HG02642 (cell line): ENCODE data around the gene CDH3.
A peak's percentile ranks its signal among the peaks of the same experiment; 100 is the strongest.
"Not testable (repeated sequence)": the region's sequence is repeated elsewhere in the genome, so short reads cannot be mapped to it uniquely, and the experiment has no call there.

Experiments used
- ATAC-seq: cut with Tn5 transposase; IDR thresholded peaks from one replicate; pipeline ENCODE4 v1.9.1; 2021; ENCODE audit warnings: mild to moderate bottlenecking; ENCODE audit not compliant: unreplicated experiment, poor library complexity

Gene CDH3

GRCh38 chr16:68698091-68698490 is 53.0 kb downstream of the CDH3 start:
- no peak for ATAC-seq

GRCh38 chr16:68700120-68700519 is 55.0 kb downstream of the CDH3 start:
- ATAC-seq: no peak

DNA sequence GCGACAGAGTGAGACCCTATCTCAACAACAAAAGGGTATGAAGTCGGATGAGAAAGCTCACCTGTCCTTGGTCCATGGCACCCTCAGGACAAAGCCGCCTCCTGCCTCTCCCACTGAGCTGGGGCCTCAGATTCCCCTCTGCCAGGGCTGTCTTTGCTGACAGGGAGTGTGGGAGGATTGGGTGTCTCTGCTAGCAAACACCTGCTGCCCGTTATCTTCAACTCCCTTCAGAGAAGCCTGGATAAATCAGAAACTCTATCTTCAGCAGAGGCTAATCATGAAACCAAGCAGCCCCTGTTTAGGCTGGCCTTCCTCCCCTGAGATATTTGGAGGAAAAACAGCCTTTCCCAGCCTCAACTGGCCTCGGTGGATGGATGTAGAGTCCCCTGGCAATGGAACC is 55.7 kb downstream of the CDH3 start:
- no peak for ATAC-seq

GRCh38 chr16:68704232-68704867 is 59.2 kb downstream of the CDH3 start:
- ATAC-seq: no peak

GRCh38 chr16:68707340-68708152 is 62.4 kb downstream of the CDH3 start:
- no peak for ATAC-seq

DNA sequence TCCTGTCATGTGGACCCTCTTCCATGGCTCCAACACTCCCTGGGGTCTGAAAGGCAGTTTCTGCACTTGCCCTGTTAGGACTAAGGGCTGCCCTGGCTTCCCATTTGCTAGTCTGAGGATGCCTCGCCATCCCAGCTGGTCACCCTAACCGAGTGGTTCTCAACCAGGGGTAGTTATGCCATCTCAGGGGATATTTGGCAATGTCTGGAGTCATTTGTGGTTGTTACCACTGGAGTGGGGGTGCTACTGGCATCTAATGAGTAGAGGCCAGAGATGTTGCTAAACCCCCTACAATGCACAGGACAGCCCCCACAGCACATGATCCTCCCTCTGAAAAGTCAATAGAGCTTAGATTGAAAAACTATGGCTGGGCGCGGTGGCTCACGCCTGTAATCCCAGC is 65.1 kb downstream of the CDH3 start:
- no peak for ATAC-seq

- ATAC-seq: no peak
Measured at GRCh38 chr16:68711421-68712139, 66.5 kb downstream of the CDH3 start.

DNA sequence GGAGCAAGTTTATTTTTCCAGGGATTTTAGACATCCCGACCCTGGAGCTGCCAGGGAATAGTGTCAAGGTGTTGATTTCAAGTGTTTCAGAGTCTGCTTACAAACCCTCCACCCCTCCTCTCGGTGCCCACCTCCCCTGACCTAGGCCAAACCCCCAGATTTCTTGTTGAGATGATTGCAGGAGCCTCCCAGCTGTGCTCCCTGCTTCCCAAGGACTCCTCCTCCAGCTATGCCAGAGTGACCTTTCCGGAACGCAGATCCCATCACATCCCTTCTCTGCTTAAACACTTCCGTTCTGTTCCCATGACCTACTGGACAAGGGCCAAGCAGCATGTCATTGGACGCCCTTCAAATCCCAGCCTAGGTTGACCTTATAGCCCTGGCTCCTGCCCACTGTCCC is 68.3 kb downstream of the CDH3 start:
- ATAC-seq: no peak

DNA sequence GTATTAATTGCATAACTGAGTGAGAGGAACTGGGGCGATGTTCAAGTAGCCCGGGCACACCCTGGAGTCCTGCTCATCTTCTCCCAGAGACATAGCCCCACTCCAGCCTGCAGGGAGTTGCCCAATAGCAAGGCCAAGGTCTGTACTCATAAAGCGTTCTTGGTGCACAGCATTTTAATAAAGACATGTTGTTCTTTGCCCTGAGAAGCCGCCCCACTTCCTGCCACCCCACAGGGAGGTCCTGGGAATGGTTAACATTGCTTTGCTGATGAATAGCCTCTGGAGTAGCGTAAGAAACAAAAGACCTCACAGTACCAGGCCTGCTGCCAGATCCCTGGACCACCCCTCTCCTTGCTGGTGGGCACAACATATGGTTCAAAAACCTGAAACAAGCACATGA is 70.4 kb downstream of the CDH3 start:
- no peak for ATAC-seq

DNA sequence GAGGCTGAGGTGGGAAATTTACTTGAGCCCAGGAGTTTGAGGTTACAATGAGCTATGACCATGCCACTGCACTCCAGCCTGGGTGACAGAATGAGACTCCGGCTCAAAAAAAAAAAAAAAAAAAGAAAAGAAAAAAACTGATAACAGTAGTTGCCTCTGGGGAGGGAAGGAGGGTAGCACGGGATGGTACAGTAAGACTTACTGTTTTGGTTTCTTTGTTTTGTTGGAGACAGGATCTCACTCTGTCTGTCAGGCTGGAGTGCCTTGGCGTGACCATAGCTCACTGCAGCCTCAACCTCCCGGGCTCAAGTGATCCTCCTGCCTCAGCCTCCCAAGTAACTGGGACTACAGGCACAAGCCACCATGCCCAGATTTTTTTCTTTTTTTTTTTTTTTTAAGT is 71.4 kb downstream of the CDH3 start:
- ATAC-seq: not testable (repeated sequence)

DNA sequence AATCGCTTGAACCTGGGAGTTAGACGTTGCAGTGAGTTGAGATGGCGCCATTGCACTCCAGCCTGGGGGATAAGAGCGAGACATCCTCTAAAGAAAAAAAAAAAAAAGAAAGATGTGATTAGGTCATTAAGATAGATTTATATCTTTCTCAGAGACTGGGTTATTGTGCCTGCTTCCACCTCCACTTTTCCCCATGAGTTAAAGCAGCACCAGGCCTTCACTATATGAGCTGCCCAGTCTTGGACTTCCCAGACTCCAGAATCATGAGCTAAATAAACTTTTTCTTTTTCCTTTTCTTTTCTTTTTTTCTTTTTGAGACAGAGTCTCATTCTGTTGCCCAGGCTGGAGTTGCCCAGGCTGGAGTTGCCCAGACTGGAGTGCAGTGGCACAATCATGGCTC is 72.6 kb downstream of the CDH3 start:
- ATAC-seq: no peak

- ATAC-seq: no peak
Measured at GRCh38 chr16:68718590-68718989, 73.5 kb downstream of the CDH3 start.

- peak; percentile 86 for ATAC-seq
Measured at GRCh38 chr16:68719993-68720489, 74.9 kb downstream of the CDH3 start.

GRCh38 chr16:68722119-68723024 is 77.3 kb downstream of the CDH3 start:
- ATAC-seq: no peak

DNA sequence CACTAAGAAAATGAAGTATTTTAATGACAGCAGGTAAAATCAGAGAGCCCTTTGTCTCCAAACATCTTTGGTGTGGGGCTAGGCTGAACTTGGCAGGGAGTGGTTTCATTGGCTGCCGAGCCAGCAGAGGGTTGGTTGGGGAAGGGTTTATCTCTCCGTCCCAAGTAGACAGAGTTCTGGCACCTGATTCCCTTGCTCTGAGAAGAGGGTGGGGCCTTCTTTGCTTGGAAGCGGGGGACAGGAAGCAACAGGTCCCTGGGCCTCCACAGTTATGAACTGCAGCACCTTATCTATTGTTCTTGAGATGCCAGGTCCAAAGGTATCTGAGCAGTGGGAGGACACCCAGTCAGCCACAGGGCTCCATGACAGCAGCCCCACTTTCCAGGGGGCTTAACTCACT is 79.7 kb downstream of the CDH3 start:
- no peak for ATAC-seq

GRCh38 chr16:68728523-68728922 is 83.4 kb downstream of the CDH3 start:
- ATAC-seq: no peak

DNA sequence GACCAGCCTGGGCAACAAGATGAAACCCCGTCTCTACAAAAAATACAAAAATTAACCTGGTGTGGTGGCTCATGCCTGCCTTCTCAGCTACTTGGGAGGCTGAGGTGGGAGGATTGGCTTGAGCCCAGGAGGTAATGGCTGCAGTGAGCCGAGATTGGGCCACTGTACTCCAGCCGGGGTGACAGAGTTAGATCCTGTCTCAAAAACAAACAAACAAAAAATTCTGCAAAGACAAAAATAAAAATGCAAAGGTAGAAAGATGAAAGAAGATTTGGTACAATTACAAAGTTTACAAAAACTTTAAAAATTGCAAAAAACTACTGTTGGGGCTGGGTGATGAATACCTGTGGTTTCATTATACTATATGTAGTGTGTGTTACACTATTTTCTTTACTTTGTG is 86.5 kb downstream of the CDH3 start:
- ATAC-seq: no peak

GRCh38 chr16:68732042-68732680 is 87.1 kb downstream of the CDH3 start:
- ATAC-seq: no peak

GRCh38 chr16:68732741-68733399 is 87.8 kb downstream of the CDH3 start:
- no peak for ATAC-seq
